Activated CD4-positive, CD25-positive, alpha-beta regulatory T cell treated with anti-CD3 and anti-CD28 coated beads, Interleukin-2, amount 50 U/mL, for 72 hours (primary cell): ENCODE measurements around the gene TNFRSF14.
"Not testable (repeated sequence)": the region's sequence is repeated elsewhere in the genome, so short reads cannot be mapped to it uniquely, and the experiment has no call there.

ENCODE experiments used
- DNase-seq: peaks from one replicate; pipeline ENCODE4 v3.0.0; 2021

TNFRSF14 gene

DNA sequence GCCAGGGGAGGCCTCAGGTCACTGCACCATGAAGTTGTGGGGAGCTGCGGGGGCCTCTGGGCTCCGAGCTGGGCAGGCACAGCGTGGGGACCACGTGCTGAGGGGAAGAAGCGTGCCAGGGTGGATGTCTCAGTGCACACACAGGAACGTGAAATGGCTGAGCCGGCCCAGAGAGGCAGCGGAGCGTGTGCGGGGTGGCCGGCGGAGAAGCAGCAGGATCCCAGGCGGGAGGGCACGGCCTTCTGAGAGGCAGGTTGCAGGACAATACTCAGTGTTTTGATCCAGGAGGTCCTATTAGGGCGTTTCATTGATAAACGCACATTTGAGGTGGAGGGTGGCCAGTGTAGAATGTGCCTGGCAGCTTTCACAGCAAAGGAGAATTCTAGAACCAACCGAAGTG, 12.9 kb downstream of the TNFRSF14 start:
- no peak for DNase-seq

DNA sequence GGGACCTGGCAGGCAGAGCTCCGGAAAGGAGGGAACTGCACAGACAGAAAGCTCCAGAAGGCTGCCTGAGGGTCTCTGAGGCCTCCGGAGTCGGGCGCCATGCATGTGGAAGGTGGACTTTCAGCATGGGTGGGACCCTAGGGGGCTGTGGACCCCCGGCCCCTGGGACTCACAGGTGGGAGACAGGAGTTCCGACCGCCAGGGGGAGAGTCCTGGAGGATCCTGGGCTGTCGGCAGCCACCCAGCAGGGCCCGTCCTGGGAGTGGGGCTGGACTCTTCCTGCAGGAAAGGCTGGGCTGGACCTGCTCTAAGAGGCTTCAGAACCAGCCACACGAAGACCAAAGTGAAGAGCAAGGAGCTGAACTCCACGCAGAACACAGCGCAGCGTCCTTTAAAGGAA, 13.5 kb downstream of the TNFRSF14 start:
- DNase-seq: not testable (repeated sequence)

DNA sequence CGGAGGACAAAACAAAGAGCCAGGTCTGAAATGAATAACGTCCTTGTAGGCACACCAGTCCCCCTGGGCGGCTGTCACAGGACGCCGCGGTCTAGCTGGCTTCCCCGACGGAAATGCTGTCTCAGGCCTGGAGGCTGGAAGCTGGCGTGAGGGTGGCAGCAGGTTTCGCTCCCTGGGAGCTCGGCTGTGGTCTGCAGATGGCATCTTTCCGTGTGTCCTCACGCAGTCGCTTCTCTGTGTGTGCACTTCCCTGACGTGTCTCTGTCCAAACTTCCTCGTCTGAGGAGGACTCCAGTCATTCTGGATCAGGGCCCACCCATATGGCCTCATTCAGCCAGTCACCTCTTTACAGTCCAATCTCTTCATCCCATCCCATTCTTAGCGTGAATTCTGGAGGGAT, 14.2 kb downstream of the TNFRSF14 start:
- no peak for DNase-seq

DNA sequence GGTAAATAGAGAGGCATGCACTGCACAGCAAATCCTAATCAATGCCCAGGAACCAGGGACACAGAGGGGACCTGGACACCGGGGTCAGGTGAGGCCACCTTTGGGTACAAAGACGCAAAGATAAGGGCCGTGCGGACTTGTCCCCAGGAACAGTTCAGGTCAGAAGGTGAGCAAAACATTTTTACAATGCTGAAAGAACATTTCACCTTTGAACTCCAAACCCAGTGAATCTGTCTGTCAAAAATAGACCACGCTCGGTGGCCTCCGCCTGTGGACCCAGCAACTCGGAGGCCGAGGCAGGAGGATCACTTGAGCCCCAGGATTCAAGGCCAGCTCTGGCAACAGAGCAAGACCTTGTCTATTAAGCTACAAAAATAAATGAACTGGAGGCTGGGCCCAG, 15.2 kb downstream of the TNFRSF14 start:
- DNase-seq: no peak

DNA sequence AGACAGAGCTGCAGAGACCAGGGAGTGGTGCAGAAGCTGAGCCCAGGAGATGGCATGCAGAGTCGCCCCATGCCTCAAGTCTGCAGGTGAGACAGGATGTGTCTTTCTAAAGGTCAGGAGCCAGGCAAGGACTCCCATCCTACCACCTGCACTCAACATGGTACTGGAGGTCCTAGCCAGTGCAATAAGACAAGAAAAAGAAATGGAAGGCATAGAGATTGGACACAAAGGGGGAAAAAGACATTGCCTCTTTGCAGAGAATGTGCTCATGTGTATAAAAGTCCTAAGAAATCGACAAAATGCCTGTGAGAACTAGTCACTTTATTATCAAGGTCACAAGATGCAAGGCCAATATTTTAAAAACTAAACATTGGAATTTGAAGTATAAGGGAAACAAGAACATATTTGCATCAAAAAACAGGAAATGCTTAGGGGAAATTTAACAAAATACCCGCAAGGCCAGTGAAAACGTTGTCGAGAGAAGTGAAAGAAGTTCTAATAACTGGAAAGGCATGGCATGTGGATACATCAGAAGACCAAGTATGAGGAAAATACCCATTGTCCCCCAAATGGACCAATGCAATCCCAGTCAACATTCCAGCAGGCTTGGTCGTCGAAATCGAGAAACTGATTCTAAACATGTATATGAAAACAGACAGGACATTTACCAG, 17.2 kb downstream of the TNFRSF14 start:
- no peak for DNase-seq

DNA sequence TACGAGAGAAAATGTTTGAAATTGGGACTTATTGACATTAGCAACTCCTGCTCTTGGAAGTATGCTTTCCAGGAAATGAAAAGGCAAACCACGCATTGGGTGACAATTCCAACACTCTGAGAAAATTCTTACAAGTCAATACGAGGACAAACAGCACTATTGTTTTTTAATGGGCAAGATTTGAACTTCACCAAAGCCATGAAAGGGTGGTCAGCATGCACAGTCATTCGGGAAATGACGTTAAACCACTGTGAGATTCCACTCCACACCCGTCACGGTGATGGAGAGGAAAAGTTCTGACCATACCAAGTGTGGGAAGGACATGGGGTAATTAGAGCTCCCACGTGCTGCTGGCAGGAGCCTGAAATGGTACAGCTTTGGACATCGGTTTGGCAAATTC, 18.2 kb downstream of the TNFRSF14 start:
- no peak for DNase-seq

DNA sequence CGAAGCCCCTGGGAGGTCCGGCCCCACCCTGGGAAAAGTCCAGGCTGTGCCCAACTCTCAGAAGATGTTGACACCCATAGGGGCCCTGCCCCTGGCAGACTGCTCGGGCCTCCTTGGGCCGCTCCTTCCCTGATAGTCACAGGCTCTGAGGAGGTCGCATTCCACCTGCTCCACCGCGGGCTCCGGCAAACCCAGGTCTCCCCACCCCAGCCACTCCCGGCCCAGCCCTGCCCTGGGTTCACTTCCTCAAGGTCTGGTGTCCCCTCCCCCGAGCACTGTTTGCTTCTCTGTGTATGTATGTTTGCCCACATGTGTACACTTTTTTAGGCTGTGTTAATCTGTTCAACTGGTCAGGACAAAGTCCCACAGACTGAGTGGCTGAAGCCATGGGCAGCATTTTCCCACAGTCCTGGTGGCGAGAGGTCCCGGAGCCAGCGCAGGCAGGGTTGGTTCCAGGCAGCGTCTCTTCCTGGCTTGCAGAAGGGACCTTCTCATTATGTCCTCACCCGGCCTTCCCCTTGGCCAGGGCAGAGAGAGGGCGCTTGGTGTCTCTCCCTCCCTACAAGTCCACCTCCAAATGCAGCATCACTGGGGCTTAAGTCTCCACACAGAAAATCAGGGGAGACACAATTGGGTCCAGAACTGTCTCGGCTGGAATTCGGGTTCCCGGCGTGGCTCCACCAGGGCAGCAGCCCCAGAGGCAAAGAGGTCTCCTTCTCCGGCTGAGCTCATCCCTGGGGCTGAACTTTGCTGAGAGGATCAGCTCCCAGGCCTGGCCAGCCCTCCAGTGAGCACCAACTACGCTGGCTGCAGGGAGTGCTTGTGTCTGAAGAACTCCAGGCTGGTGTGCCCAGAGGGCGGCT, 19.9 kb downstream of the TNFRSF14 start:
- no peak for DNase-seq

DNA sequence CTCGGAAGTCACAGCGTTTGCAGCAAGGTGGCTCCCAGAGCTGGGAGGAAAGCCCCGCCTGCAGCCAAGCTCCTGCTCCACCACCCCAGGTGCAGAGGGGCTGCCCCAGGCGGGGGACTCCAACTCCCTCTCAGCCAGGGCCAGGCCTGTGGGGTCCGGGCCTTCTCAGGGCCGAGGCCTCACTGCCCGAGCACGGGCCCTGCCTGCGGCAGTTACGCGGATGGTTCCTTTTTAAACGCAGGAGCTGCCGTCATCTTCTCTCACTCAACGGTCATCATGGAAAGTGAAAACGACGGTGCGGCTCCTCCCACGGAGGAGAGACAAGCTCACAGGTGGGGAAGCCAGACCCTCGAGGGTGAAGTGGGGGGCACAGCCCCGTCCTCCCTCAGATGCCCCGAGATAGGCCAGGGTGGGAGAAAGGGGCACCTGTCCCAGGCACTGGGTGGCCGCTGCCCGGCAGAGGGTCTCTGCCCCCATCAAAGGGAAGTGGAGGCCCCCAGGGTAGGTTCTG, 21.4 kb downstream of the TNFRSF14 start:
- DNase-seq: peak; percentile 54

DNA sequence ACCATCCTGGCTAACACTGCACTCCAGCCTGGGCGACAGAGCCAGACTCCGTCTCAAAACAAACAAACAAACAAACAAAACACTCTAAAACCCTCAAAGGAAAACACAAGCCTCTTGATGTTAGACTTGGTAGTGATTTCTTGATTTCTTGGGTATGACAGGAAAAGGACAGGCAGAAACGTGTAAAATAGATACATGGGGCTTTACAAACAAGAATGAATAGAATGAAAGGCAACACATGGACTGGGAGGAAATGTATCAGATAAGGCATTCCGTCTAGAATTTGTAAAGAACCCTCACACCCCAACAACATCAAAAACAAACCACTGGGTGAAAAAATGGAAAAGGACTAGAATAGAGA, 22.6 kb downstream of the TNFRSF14 start:
- no peak for DNase-seq

DNA sequence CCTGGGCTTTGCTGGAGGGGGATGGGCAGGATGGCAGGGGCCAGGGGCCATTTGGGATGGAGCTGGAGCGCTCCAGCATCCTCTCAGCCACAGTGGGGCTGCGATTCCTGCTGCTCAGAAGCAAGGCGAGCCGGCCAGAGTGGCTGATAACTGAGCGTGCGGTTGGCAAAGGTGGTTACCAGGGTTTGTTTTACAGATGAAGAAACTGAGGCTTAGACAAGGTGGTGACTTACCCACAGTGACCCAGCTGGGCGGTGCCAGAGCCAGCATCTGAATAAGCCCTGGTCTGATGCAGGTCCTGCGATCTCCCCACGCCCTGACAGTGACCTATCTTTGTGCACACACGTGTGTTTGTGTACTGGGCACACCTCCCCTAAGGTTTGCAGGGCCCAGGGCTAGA, 24.5 kb downstream of the TNFRSF14 start:
- no peak for DNase-seq

DNA sequence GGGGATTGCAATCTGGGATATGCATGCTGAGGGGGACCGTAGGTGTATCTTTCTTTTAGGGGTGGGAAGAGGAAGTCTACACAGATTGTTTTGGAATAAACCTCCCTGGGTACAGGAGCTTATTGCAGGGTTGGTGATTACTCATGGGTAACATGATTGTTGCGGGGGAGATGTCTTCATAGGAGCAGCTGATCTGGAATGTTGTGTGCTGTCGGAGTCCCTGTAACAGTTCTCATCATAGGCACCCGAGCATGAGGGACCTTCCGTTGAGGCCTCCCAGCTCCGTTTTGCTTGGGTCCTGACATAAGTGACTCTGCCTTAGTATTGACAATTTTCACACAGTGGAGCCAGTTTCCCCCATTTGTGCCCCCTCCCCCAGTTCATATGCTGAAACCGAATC, 26.2 kb downstream of the TNFRSF14 start:
- DNase-seq: no peak

DNA sequence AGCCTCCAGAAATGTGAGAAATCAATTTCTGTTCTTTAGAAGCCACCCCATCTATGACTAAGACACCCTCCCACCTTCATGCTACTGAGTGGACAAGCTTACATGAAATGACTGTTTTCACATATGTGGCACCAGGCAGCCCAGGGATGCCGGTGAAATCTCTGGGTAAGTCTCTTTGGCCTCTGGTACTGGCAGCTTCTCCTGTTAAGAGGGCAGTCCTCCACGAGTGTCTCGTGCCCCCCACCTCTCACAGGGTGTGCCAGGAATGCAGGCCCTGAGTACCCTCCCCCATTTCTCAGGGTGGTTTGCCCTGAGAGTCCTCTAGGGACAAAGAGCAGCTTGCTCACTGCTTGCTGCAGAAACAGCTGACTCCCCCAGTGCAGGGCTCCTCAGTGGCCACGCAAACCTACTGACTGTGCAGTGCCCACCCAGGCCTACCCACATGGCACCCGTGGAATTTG, 27.2 kb downstream of the TNFRSF14 start:
- DNase-seq: peak; percentile 44

DNA sequence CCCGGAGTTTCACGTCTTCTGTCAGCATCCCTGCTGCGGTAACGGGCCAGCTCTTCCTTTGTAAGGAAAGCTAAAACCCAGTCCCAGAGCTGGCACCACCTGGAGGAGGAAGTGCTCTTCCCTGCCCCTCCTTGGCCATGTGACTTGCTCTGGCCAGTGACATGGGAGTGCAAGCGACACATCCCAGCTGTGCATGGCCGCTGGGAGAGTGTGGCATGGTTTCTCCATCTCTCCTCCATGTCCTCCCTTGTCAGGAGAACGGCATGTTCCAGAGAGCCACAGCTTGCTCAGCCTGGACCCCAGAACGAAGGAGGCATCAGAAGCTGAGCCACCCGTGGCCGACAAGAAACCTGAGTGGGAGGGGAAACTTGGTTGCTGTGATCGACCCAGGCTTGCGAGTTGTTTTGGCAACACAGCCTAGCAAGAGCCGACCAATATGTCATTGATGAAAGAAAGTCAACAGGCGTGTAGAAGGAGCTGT, 27.7 kb downstream of the TNFRSF14 start:
- peak; percentile 45 for DNase-seq

DNA sequence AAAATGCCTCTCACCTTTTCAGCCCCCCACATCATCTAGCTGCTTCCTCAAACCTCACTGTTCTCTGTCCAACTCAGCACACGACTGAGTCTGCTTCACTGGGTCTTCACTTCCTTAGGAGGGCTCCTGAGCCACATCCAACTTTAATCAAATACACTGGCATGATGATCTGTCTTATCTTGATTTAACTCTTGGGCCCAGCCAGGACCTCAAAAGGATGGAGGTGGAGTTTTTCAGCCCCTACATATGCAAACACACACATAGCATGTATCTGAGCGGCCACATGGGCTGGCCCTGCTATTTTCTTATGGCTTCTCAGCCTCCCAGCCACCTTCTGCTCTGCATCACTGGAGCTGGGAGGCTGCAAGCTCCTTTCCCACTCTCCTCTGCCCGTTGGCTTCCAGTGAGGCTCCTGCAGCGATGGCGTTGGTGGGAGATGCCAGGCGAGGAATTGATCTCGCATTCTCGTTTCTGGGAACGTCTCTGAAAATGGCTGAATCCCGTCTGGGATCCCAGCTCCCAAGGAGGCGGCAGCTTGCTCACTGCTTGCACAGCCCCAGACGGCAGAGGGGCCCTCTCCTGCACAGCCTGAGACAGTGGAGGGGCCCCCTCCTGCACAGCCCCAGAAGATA, 28.6 kb downstream of the TNFRSF14 start:
- DNase-seq: no peak

DNA sequence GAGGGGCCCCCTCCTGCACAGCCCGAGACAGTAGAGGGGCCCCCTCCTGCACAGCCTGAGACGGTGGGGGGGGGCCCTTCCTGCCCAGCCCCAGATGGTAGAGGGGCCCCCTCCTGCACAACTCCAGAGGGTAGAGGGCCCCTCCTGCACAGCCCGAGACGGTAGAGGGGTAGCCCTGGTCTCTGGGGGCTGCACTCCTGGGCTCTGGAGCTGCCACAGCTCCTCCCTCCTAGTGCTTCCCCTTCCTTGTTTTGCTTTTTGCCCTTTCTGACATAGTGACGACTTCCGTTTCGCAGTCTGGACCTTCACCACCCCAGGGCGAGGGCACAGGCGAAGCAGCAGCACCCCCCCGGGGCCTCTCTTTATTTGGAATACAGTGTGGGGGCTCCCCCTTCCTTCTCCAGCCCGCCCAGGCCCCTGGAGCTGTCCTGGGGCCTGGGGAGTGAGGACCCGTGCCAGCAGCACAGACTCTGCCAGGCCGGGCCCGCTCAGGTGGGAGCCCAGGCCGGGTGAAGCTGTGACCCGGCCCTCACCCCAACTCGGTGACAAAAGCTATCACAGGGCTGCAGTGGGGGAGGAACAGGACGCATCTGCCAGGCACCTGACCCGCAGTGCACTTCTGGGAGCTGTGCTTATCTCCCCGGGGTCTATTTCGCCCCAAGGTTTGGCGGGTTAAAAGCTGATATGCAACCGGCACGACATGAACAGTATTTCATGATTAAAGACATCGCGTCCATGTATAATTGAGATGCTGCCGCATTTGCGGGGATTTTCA, 29.3 kb downstream of the TNFRSF14 start:
- peak; percentile 68 for DNase-seq

DNA sequence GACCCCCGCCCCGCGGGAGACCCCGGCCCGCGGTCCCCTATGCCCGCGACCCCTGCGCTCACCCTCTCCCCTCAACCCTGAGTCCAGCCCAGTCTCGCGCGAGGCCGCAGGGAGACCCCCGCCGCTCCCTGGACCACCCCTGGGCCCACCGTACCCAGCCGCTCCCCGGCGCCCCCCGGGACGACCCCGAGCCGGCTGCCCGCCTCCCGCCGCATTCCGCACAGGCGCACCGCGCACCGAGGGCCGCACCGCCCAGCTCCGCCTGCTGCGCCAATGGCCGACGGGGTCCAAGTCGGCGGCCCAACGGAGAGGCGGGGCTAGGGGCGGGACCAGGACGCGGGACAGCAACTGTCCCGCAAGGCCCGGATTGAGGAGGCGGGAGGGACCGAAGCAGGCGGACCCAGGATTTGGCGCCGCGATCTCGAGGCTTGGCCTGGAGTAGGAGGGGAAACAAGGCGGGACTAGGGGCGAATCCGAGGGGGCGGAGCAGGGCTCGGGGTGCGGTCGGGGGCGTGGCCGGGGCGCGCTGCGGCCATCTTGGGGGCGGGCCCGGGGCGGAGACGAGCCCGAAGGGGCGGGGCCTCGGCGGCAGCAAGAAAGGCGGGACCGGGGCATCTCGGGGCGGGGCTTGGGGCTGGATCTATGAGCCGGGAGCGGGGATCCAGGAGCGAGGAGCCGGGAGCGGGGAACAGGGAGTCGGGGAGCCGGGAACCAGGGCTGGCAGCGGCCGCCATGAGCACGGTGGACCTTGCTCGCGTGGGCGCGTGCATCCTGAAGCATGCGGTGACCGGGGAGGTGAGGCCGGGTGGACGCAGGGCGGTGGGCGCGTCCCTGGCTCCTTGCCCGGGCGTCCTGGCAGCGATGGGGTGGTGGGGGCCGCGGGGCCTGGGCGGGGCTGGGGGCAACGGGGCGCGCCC, 30.2 kb downstream of the TNFRSF14 start, which contains the start of gene PRXL2B:
Gene PRXL2B, plus strand, starts transcription at position 624 of the 917 bp plus-strand sequence. Its CDS starts 109 bp downstream, at position 733.
- peak; percentile 100 for DNase-seq

DNA sequence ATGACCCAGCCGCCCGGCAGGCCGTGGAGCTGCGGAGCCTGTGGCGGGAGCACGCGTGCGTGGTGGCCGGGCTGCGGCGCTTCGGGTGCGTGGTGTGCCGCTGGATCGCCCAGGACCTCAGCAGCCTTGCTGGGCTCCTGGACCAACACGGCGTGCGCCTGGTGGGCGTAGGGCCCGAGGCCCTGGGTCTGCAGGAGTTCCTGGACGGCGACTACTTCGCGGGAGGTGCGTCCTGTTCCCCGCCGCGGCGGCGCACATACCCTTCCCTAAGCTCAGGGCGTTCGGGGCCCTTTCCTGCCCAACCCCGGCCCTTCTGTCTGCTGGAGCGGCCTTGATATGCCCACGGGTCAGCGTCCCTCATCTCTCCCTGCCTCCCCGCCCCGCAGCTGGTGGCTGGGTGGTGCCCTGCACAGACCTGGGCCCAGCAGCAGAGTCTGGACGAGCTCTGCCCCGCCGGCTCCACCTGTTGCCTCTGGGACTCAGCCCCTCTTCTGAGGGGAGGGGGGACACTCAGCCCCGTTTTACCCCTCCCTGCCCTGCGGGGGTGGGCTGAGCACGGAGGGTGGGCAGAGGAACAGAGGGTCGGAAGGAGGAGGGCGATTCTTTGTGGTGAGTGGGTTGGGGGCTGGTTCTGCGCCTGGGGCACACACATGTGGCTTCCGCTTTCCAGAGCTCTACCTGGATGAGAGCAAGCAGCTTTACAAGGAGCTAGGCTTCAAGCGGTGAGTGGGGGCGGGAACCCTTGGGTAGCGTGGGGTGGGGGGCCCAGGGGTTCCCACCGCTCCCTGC, 31.1 kb downstream of the TNFRSF14 start:
- no peak for DNase-seq

DNA sequence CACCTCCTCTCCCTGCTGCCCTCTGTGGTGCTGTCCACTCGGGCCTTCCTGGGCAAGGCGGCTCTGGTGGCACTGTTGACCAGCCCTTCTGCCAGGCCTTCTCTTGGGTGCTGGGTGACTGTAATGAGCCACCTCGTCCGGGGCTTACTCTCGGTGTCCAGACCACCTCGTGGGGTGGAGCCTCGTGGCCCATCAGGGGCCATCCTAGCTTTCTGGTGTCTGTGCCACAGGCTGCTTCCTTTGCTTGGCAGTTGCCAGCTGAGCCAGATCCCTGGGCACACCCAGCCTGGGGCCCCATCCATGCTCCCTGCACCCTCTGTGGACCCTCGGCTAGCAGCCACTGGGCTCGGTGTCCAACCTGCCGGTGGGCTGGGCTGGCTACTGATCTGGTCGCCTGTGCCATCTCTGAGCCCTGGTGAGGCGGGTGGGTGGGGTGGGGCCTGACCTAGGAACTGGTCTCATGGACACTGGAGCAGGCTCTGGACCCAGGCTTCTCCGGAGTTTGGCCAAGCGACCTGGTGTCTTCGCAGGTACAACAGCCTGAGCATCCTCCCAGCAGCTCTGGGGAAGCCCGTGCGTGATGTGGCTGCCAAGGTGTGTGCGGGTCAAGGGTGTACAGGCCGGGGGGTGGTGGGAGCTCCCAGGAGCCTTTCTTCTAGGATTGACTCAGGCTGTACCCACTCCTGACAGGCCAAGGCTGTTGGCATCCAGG, 31.8 kb downstream of the TNFRSF14 start:
- no peak for DNase-seq

DNA sequence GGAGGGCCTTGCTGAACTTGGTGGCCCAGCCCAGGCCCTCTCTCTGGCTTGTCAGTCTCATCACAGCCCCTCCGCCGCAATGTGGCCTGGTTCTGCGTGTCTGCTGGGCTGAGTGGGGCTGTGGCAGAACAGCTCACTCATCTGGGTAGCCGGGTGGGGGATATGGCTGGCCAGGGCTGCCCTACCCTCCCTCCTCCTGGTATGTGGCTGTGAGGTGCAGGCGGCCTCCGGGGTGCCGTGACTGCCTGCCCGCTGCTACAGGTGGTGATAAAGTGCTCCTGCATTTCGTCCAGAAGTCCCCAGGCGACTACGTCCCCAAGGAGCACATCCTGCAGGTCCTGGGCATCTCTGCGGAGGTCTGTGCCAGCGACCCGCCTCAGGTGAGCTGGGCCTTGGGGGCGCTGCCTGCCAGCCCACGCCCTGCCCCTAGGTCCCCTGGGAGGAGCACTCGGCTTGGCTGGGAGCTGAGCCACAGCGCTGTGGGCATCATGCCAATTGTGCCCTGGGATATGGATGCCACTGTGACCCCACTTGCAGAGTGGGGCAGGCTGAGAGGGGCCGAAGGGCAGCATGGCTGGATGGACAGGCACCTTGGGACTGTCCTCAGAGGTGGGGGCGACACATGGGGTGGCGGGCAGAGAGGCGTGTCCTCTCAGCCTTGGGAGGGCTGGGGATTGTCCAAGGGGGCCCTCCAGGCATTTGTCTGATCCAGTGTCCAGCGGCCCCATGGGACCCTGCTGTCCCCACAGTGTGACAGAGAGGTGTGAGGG, 32.7 kb downstream of the TNFRSF14 start:
- DNase-seq: no peak
